Measurements from ENCODE around the gene DYNC1LI1. TPM values are rescaled to one million over a fixed set of nuclear protein-coding genes. Genes with fewer than 3 reads are reported as not detected.

Gene DYNC1LI1
- total RNA-seq (10 to 100 TPM; 15.7 to 21.1 TPM), polyA plus RNA-seq (10 to 100 TPM in 1 of 2 donors, 1 to 10 TPM in 1; 9.2 to 11.5 TPM)

DNA sequence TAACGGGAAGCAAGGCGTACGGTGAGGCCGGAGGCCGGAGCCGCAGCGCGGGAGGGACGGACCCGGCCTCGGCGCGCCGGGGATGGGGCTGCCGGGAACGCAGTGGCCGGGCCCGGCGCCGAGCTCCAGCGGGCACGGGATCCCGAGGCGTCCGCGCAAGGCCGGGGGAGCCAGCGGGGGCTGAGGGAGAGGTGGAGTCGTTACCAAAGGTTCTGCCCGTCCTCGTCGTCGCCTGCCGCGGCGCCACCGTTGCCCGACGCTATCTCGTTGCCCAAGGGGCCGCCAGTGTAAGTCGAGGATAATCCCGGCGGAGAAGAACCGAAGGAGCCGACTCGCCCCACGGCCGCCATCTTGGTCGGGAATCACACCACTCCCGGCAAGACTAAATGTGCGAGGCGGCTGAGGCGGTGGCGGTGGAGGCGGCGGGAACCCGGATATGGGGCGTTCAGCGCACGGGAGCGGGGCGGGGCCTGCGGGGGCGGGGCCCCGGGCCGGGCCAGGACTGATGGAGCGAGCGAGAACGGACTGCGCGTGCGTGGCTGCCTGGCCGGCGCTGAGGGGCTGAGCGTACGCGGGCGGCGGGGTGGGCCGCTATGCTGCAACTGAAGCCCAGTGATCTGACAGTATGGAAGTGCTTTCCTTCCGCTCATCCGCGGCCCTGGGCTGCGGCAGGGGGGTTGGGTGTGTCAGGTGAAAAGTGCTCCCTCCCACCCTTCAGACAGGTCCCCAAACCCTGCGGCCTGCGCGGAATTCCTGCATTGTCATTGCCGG lies at the start of gene DYNC1LI1:
TSS of gene DYNC1LI1 (minus strand) at position 438 of the 771 bp plus-strand sequence. CDS start at position 350, 88 bp downstream.
- under 1% methylated on average over 89 of the region's 89 CpGs for WGBS
- no peak for TF ChIP-seq FOXA2 (IDR thresholded peaks at IDR 0.05)
- peak in 1 of 2 donors; percentile 11 for TF ChIP-seq EGR1 (IDR thresholded peaks at IDR 0.05; ENCODE audit: low read depth in 2 of 2)
- TF ChIP-seq, protein P1, sequence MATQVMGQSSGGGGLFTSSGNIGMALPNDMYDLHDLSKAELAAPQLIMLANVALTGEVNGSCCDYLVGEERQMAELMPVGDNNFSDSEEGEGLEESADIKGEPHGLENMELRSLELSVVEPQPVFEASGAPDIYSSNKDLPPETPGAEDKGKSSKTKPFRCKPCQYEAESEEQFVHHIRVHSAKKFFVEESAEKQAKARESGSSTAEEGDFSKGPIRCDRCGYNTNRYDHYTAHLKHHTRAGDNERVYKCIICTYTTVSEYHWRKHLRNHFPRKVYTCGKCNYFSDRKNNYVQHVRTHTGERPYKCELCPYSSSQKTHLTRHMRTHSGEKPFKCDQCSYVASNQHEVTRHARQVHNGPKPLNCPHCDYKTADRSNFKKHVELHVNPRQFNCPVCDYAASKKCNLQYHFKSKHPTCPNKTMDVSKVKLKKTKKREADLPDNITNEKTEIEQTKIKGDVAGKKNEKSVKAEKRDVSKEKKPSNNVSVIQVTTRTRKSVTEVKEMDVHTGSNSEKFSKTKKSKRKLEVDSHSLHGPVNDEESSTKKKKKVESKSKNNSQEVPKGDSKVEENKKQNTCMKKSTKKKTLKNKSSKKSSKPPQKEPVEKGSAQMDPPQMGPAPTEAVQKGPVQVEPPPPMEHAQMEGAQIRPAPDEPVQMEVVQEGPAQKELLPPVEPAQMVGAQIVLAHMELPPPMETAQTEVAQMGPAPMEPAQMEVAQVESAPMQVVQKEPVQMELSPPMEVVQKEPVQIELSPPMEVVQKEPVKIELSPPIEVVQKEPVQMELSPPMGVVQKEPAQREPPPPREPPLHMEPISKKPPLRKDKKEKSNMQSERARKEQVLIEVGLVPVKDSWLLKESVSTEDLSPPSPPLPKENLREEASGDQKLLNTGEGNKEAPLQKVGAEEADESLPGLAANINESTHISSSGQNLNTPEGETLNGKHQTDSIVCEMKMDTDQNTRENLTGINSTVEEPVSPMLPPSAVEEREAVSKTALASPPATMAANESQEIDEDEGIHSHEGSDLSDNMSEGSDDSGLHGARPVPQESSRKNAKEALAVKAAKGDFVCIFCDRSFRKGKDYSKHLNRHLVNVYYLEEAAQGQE (IDR thresholded peaks at IDR 0.05), result no peak
- no peak for TF ChIP-seq HNF4G (IDR thresholded peaks at IDR 0.05)
- TF ChIP-seq, protein P2, sequence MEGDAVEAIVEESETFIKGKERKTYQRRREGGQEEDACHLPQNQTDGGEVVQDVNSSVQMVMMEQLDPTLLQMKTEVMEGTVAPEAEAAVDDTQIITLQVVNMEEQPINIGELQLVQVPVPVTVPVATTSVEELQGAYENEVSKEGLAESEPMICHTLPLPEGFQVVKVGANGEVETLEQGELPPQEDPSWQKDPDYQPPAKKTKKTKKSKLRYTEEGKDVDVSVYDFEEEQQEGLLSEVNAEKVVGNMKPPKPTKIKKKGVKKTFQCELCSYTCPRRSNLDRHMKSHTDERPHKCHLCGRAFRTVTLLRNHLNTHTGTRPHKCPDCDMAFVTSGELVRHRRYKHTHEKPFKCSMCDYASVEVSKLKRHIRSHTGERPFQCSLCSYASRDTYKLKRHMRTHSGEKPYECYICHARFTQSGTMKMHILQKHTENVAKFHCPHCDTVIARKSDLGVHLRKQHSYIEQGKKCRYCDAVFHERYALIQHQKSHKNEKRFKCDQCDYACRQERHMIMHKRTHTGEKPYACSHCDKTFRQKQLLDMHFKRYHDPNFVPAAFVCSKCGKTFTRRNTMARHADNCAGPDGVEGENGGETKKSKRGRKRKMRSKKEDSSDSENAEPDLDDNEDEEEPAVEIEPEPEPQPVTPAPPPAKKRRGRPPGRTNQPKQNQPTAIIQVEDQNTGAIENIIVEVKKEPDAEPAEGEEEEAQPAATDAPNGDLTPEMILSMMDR (IDR thresholded peaks at IDR 0.05; ENCODE audit: low read depth, low read length, missing input control), result no peak
- peak in 1 of 2 donors; percentile 53 for TF ChIP-seq GABPA (IDR thresholded peaks at IDR 0.05 in 1 of 2, conservative IDR thresholded peaks at IDR 0.05 in 1 of 2)
- no peak for TF ChIP-seq HNF4A (conservative IDR thresholded peaks at IDR 0.05)
- TF ChIP-seq, protein P3, sequence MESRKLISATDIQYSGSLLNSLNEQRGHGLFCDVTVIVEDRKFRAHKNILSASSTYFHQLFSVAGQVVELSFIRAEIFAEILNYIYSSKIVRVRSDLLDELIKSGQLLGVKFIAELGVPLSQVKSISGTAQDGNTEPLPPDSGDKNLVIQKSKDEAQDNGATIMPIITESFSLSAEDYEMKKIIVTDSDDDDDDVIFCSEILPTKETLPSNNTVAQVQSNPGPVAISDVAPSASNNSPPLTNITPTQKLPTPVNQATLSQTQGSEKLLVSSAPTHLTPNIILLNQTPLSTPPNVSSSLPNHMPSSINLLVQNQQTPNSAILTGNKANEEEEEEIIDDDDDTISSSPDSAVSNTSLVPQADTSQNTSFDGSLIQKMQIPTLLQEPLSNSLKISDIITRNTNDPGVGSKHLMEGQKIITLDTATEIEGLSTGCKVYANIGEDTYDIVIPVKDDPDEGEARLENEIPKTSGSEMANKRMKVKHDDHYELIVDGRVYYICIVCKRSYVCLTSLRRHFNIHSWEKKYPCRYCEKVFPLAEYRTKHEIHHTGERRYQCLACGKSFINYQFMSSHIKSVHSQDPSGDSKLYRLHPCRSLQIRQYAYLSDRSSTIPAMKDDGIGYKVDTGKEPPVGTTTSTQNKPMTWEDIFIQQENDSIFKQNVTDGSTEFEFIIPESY (IDR thresholded peaks at IDR 0.05), result no peak
- TF ChIP-seq RAD21 (IDR thresholded peaks at IDR 0.05), result no peak
- peak; percentile 9 for TF ChIP-seq SP1 (IDR thresholded peaks at IDR 0.05)
- TF ChIP-seq JUND (IDR thresholded peaks at IDR 0.05), result no peak
- TF ChIP-seq, protein P4, sequence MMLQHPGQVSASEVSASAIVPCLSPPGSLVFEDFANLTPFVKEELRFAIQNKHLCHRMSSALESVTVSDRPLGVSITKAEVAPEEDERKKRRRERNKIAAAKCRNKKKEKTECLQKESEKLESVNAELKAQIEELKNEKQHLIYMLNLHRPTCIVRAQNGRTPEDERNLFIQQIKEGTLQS (IDR thresholded peaks at IDR 0.05), result no peak
- TF ChIP-seq TAF1 (conservative IDR thresholded peaks at IDR 0.05), result no peak
- peak; percentile 96 for TF ChIP-seq YY1 (IDR thresholded peaks at IDR 0.05)
- no peak for TF ChIP-seq RXRA (IDR thresholded peaks at IDR 0.05)
- no peak for TF ChIP-seq NR2F2 (IDR thresholded peaks at IDR 0.05)
- TF ChIP-seq, protein P5, sequence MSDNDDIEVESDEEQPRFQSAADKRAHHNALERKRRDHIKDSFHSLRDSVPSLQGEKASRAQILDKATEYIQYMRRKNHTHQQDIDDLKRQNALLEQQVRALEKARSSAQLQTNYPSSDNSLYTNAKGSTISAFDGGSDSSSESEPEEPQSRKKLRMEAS (IDR thresholded peaks at IDR 0.05), result no peak
- TF ChIP-seq FOXA1 (IDR thresholded peaks at IDR 0.05), result no peak
- peak; percentile 96 for DNase-seq (ENCODE audit: low spot score)

More for the DNA sequence above, at the start of gene DYNC1LI1:
- Histone ChIP-seq H3K27ac (ENCODE audit: low read depth in 1 of 2, low read length in 2 of 2) (peak within 1 kb of the TSS; percentile 96), H3K9me3 (ENCODE audit: control insufficient read depth in 4 of 4, low read length in 3 of 4) (no peaks in the 10 kb centered on the region), H3K36me3 (ENCODE audit: control insufficient read depth in 4 of 4, insufficient read depth in 3 of 4, low read depth in 1 of 4, low read length in 3 of 4) (peaks cover 0 to 4% (median 0%) of the 10 kb centered on the region in 4 donors), H3K9ac (ENCODE audit: low read depth in 1 of 2, low read length in 2 of 2) (peak within 1 kb of the TSS; percentile 60 to 89), H3K4me3 (ENCODE audit: low read depth in 1 of 3, low read length in 3 of 3) (peak within 1 kb of the TSS; percentile 87 to 95 (median 93)), H3K4me1 (ENCODE audit: control insufficient read depth in 4 of 4, insufficient read depth in 4 of 4, low read length in 3 of 4) (peaks cover 2 to 21% (median 14%) of the 10 kb centered on the region in 4 donors), H3K27me3 (ENCODE audit: control insufficient read depth in 4 of 4, insufficient read depth in 4 of 4, low read length in 3 of 4) (no peaks in the 10 kb centered on the region)
